IMR-90 (cell line): ENCODE results near the gene LDLRAD4.

Experiments
- MXI1 ChIP-seq: IDR thresholded peaks from 2 replicates; pipeline ENCODE4 v1.6.1; 2012; ENCODE audit warnings: low read depth, mild to moderate bottlenecking, low read length, moderate library complexity, borderline replicate concordance
- POLR2A ChIP-seq: IDR thresholded peaks from 2 replicates; pipeline ENCODE4 v1.6.1; 2012; ENCODE audit warnings: mild to moderate bottlenecking, low read depth, low read length
- TF ChIP-seq, protein P1 (sequence below): conservative IDR thresholded peaks from 2 replicates; pipeline ENCODE4 v1.5.1; 2012; ENCODE audit warnings: mild to moderate bottlenecking, low read depth, low read length, improper control_type of control experiment

DNA sequence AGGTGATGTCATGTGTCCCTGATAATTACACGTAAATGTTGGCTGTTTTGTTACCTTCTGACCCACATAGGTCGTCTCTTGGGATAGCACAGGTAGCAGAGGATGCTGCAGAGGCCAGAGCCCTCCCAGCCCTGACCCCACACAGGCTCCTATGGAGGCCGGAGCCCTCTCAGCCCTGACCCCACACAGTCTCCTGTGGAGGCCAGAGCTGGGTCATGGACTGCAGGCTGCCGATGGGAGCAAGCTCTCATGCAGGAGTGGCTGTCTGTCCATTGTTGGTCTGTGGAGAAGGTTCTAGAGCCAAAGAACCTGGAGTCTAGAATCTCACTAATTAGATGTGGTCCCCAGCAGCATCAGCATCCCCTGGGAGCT, 155.5 kb downstream of the LDLRAD4 start:
- TF ChIP-seq, protein P1, sequence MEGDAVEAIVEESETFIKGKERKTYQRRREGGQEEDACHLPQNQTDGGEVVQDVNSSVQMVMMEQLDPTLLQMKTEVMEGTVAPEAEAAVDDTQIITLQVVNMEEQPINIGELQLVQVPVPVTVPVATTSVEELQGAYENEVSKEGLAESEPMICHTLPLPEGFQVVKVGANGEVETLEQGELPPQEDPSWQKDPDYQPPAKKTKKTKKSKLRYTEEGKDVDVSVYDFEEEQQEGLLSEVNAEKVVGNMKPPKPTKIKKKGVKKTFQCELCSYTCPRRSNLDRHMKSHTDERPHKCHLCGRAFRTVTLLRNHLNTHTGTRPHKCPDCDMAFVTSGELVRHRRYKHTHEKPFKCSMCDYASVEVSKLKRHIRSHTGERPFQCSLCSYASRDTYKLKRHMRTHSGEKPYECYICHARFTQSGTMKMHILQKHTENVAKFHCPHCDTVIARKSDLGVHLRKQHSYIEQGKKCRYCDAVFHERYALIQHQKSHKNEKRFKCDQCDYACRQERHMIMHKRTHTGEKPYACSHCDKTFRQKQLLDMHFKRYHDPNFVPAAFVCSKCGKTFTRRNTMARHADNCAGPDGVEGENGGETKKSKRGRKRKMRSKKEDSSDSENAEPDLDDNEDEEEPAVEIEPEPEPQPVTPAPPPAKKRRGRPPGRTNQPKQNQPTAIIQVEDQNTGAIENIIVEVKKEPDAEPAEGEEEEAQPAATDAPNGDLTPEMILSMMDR: no peak
- TF ChIP-seq MXI1: no peak
- TF ChIP-seq POLR2A: no peak
